GM12878 (cell line): ENCODE results near the gene UBE2E1. TPM values are rescaled to one million over a fixed set of nuclear protein-coding genes. Genes with fewer than 3 reads are reported as not detected.

Experiments used
- CHD2 ChIP-seq: IDR thresholded peaks from 2 replicates; pipeline ENCODE4 v1.6.1; 2011; ENCODE audit warnings: low read depth, low read length, improper control_type of control experiment, borderline replicate concordance
- GABPA ChIP-seq: IDR thresholded peaks from 2 replicates; pipeline ENCODE4 v1.6.1; 2014; ENCODE audit warnings: antibody characterized with exemption, low read depth, mild to moderate bottlenecking, inconsistent platforms
- JUND ChIP-seq: IDR thresholded peaks from 2 replicates; pipeline ENCODE4 v1.6.1; 2012; ENCODE audit warnings: low read depth, mild to moderate bottlenecking, low read length, improper control_type of control experiment, moderate library complexity
- KDM1A ChIP-seq: fragments of 200-600 bp; sonication (generic); IDR thresholded peaks from 2 replicates; pipeline ENCODE4 v1.6.1; 2016; ENCODE audit warnings: borderline replicate concordance
- NFIC ChIP-seq: IDR thresholded peaks from 2 replicates; pipeline ENCODE4 v1.6.1; 2012; ENCODE audit warnings: low read depth, mild to moderate bottlenecking, inconsistent platforms, low read length, moderate library complexity
- NFYA ChIP-seq: IDR thresholded peaks from 2 replicates; pipeline ENCODE4 v1.6.1; 2011; ENCODE audit warnings: low read depth, mild to moderate bottlenecking, low read length, improper control_type of control experiment, borderline replicate concordance
- NRF1 ChIP-seq: conservative IDR thresholded peaks from 2 replicates; pipeline ENCODE4 v1.6.1; 2011; ENCODE audit warnings: mild to moderate bottlenecking, low read depth, low read length, improper control_type of control experiment
- RBBP5 ChIP-seq: fragments of 200-600 bp; sonication (generic); conservative IDR thresholded peaks from 2 replicates; pipeline ENCODE4 v1.6.1; 2016
- SMARCA5 ChIP-seq: fragments of 450-650 bp; IDR thresholded peaks from 2 replicates; pipeline ENCODE4 v1.6.1; 2017; ENCODE audit warnings: mild to moderate bottlenecking
- STAT1 ChIP-seq: fragments of 450-650 bp; conservative IDR thresholded peaks from 2 replicates; pipeline ENCODE4 v1.6.1; 2014; ENCODE audit warnings: antibody characterized with exemption, mild to moderate bottlenecking
- SUPT20H ChIP-seq: IDR thresholded peaks from 2 replicates; pipeline ENCODE4 v1.6.1; 2011; ENCODE audit warnings: low read depth, mild to moderate bottlenecking, low read length, moderate library complexity, borderline replicate concordance; ENCODE audit not compliant: control insufficient read depth
- SUZ12 ChIP-seq: fragments of 200-600 bp; sonication (generic); IDR thresholded peaks from one replicate; pipeline ENCODE4 v1.6.1; 2018; ENCODE audit warnings: antibody characterized with exemption, mild to moderate bottlenecking; ENCODE audit not compliant: unreplicated experiment
- TCF12 ChIP-seq: IDR thresholded peaks from 2 replicates; pipeline ENCODE4 v1.6.1; 2011; ENCODE audit warnings: low read depth, mild to moderate bottlenecking, low read length
- TCF7 ChIP-seq: IDR thresholded peaks from 2 replicates; pipeline ENCODE4 v1.6.1; 2014; ENCODE audit warnings: antibody characterized with exemption, borderline replicate concordance
- YY1 ChIP-seq: IDR thresholded peaks from 2 replicates; pipeline ENCODE4 v1.6.1; 2011; ENCODE audit warnings: low read depth, mild to moderate bottlenecking, low read length
- ZNF274 ChIP-seq: IDR thresholded peaks from one replicate; pipeline ENCODE4 v1.8.0; 2011; ENCODE audit not compliant: insufficient read length, insufficient read depth
- polyA plus RNA-seq, 11 experiments: library from polyadenylated mRNA; depleted of rRNA in 4 of 11; unstranded in 6 of 11; stranded (reverse) in 5 of 11; fragments of >200 nt; fragmentation: Nextera tagmentation in 4 of 11; fragmentation: Illumina TruSeq in 1 of 11; extraction: Ambion mirVana in 4 of 11; extraction: Trizol in 1 of 11; gene quantifications; 1 replicate in 1 of 11; 2 replicates in 10 of 11; pipeline versions ENCODE4 v1.2.1 to v1.2.3, GENCODE V29; 2011 to 2016; ENCODE audit warnings: inconsistent platforms in 2 of 11, missing spikeins in 2 of 11, low read depth in 1 of 11
- total RNA-seq, 4 experiments: library from RNA; depleted of rRNA in 3 of 4; stranded (reverse); fragments of >200 nt in 3 of 4; fragmentation: Illumina TruSeq in 1 of 4; extraction: Trizol in 1 of 4; gene quantifications; 2 replicates each; pipeline versions ENCODE4 v1.2.1 to v1.2.3, GENCODE V29; 2013 to 2021
- TF ChIP-seq, protein P1 (sequence below): fragments of 450-650 bp; formaldehyde crosslinking; IDR thresholded peaks from 2 replicates; pipeline ENCODE4 v1.4.0; 2022; ENCODE audit warnings: mild to moderate bottlenecking, moderate library complexity
- TF ChIP-seq, protein P2 (sequence below): fragments of 450-650 bp; IDR thresholded peaks from 2 replicates; pipeline ENCODE4 v1.6.1; 2017; ENCODE audit warnings: borderline replicate concordance
- TF ChIP-seq, protein P3 (sequence below): IDR thresholded peaks from 2 replicates; pipeline ENCODE4 v1.6.1; 2012; ENCODE audit warnings: low read length, inconsistent platforms
- TF ChIP-seq, protein P4 (sequence below): IDR thresholded peaks from 2 replicates; pipeline ENCODE4 v1.6.1; 2012; ENCODE audit warnings: low read depth, low read length, improper control_type of control experiment

UBE2E1 gene
- total and polyA plus RNA-seq, 10 of the 15 experiments (the other 5 are each of a cell fraction or from before 2014, with no cell fraction given), result 18.7 to 425 (median 147) TPM

DNA sequence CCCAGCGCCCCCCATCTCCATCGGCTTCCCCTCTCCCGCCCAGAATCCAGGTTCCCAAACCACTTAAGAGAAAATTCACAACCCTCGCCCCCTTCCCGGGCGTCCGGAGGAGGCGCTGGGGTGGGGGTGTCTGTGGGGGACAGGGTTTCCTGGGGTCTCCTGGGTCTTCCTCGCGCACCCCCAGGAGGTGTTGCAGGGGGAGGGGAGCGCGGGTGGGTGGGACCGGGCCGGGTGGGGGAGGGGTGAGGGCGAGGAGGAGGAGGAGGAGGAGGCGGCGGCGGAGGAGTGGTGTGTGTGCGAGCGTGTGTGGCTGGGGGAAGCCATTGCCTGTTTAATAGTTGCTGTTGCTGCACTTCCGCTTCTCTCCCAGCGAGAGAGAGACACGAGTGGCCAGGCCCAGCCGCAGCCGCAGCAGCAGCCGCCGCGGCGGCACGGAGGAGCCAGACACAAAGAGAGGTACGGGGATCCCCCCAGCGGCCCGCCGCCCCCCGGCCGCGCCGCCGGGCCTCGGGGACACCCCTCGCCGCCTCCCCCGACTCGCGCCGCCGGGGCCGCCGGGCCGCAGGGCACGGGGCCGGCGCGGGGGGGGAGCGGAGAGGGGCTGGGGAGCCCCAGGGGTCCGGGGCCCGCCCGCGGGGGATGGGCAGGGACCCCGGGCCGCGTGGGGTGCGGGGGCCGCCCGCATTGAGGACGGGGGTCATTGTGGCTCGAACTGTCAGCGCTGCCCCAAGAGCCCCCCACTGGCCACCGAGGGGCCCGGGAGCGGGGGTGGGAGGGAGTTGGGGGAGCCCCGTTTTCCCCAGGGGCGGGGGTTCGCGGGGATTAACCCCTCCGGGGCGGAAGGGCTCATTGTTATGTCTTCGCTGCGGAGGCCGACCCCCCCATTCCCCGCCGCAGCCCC, at the start of gene UBE2E1 (continued):
- TF ChIP-seq KDM1A, result no peak
- no peak for TF ChIP-seq STAT1
- TF ChIP-seq YY1, result peak; percentile 90
- no peak for TF ChIP-seq RBBP5
- no peak for TF ChIP-seq NRF1
- TF ChIP-seq, protein P1, sequence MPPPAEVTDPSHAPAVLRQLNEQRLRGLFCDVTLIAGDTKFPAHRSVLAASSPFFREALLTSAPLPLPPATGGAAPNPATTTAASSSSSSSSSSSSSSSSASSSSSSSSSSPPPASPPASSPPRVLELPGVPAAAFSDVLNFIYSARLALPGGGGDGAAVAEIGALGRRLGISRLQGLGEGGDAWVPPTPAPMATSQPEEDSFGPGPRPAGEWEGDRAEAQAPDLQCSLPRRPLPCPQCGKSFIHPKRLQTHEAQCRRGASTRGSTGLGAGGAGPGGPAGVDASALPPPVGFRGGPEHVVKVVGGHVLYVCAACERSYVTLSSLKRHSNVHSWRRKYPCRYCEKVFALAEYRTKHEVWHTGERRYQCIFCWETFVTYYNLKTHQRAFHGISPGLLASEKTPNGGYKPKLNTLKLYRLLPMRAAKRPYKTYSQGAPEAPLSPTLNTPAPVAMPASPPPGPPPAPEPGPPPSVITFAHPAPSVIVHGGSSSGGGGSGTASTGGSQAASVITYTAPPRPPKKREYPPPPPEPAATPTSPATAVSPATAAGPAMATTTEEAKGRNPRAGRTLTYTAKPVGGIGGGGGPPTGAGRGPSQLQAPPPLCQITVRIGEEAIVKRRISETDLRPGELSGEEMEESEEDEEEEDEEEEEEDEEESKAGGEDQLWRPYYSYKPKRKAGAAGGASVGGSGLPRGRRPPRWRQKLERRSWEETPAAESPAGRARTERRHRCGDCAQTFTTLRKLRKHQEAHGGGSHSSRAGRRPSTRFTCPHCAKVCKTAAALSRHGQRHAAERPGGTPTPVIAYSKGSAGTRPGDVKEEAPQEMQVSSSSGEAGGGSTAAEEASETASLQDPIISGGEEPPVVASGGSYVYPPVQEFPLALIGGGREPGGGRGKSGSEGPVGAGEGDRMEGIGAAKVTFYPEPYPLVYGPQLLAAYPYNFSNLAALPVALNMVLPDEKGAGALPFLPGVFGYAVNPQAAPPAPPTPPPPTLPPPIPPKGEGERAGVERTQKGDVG (CRISPR knock-in tag), result no peak
- peak; percentile 70 for TF ChIP-seq CHD2
- TF ChIP-seq SUZ12, result no peak
- TF ChIP-seq GABPA, result no peak
- no peak for TF ChIP-seq SUPT20H
- no peak for TF ChIP-seq SMARCA5
- no peak for TF ChIP-seq JUND
- TF ChIP-seq, protein P2, sequence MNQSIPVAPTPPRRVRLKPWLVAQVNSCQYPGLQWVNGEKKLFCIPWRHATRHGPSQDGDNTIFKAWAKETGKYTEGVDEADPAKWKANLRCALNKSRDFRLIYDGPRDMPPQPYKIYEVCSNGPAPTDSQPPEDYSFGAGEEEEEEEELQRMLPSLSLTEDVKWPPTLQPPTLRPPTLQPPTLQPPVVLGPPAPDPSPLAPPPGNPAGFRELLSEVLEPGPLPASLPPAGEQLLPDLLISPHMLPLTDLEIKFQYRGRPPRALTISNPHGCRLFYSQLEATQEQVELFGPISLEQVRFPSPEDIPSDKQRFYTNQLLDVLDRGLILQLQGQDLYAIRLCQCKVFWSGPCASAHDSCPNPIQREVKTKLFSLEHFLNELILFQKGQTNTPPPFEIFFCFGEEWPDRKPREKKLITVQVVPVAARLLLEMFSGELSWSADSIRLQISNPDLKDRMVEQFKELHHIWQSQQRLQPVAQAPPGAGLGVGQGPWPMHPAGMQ, result no peak
- no peak for TF ChIP-seq NFYA
- no peak for TF ChIP-seq ZNF274
- TF ChIP-seq NFIC, result no peak
- TF ChIP-seq TCF7, result no peak
- TF ChIP-seq, protein P3, sequence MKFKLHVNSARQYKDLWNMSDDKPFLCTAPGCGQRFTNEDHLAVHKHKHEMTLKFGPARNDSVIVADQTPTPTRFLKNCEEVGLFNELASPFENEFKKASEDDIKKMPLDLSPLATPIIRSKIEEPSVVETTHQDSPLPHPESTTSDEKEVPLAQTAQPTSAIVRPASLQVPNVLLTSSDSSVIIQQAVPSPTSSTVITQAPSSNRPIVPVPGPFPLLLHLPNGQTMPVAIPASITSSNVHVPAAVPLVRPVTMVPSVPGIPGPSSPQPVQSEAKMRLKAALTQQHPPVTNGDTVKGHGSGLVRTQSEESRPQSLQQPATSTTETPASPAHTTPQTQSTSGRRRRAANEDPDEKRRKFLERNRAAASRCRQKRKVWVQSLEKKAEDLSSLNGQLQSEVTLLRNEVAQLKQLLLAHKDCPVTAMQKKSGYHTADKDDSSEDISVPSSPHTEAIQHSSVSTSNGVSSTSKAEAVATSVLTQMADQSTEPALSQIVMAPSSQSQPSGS, result no peak
- TF ChIP-seq TCF12, result 0 out of 2 replicates have a peak, but pooled peaks have one; percentile 43
- TF ChIP-seq, protein P4, sequence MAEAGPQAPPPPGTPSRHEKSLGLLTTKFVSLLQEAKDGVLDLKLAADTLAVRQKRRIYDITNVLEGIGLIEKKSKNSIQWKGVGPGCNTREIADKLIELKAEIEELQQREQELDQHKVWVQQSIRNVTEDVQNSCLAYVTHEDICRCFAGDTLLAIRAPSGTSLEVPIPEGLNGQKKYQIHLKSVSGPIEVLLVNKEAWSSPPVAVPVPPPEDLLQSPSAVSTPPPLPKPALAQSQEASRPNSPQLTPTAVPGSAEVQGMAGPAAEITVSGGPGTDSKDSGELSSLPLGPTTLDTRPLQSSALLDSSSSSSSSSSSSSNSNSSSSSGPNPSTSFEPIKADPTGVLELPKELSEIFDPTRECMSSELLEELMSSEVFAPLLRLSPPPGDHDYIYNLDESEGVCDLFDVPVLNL, result no peak
